IPS-11a (cell line): Measurements from ENCODE around the gene MAGEA12.
"Not testable (repeated sequence)": the region's sequence is repeated elsewhere in the genome, so short reads cannot be mapped to it uniquely, and the experiment has no call there.

ENCODE experiments used
- H3K4me3 ChIP-seq: one replicate; pipeline ENCODE4 v1.5.1; 2013; ENCODE audit warnings: low read depth, low read length, control low read depth

Gene MAGEA12

DNA sequence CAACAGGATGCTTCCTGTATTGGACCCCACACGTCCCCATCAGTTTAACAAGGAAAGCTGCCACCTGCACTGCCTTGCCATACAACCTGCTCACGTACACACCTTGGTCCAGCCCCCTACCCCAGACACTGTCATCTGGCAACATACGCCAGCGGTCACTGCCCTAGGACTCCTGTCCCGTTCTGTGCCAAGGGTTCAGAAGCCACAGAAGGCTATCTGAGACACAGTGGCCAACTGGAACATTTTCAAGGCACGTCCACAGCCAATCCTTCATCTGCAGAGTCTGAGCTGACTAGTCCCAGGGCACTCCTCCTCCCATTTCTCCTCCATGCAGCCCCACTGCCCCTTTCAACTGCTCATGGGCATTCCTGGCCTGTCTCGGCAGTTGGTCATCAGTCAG lies 28.0 kb downstream of the MAGEA12 start:
- not testable (repeated sequence) for H3K4me3 ChIP-seq

DNA sequence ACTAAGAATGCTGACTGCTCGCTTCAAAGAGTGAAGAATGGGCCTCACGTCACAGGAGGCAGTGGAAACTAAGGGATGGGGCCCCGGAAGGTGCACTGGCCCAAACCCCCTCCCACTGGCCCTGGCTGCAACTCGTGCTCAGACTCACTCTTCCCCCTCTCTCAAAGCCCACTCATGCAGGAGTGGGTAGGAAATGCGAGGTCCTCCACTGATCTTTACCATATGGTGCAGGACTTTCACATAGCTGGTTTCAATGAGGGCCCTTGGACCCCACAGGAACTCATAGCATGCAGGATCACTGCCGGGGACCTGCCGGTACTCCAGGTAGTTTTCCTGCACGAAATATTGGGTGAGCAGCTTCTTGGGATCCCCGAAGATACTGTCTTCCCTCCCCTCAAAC lies 33.0 kb downstream of the MAGEA12 start:
- not testable (repeated sequence) for H3K4me3 ChIP-seq

DNA sequence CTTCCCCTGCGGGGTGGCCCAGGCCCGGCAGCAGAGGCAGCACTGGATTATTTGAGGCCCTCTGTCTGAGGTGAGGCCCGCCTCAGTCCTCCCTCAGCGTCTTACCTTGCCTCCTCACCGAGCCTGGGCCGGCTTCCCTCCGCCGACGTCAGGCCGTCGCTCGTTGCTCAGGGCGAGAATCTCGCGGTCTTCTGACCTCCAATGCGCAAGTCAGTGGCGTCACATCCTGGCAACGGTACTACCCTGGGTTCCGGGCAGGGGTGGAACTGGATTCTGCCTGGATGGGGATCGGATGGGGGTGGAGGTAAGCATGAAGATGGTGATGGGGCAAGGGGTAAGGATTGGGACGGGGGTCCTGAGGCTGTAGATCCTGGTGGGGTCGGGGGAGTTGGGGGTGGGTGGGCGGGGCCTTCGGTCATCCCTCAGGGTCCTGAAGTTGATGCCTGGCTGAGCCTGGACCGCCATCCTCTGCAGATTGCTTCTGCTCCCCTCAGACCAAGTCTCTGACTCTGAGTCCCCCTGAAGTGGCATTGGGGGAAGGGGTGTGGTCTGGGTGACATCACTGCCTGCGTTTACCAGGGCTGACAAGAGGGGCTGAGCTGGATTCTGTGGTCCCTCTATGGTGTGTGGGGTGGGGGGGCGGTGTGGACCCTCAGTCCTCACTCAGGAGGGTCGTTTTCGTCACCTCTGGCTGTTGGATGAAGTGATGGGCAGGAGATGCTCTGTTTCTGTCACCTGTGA lies 36.2 kb downstream of the MAGEA12 start, which contains the start of gene MAGEA6:
MAGEA6 (minus strand) TSS at position 141 of the 741 bp plus-strand sequence. CDS start 2,039 bp downstream, outside the sequence.
- H3K4me3 ChIP-seq, result not testable (repeated sequence)

GRCh38 chrX:152787062-152787461 lies 53.5 kb downstream of the MAGEA12 start:
- H3K4me3 ChIP-seq, result not testable (repeated sequence)
